Measurements from ENCODE around the gene PPP2CA.
"Not testable (repeated sequence)": the region's sequence is repeated elsewhere in the genome, so short reads cannot be mapped to it uniquely, and the experiment has no call there.

The PPP2CA gene

DNA sequence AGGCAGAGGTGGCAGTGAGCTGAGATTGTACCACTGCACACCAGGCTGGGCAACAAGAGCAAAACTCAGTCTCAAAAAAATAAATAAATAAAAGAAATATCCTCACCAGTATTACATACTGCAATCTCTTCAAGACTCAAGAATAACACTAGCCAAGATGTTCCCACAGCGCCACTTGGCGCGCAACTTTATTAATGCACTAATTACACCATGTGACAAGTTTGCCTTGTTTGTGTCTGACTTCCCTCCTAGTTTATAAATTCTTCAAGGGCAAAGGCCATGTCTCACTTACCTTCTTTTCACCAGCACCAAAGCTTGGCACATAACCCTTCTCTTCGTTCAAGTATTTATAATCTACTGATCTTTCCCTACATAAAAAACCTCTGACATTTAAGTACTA, 53.9 kb downstream of the PPP2CA start:
- no peak overlapping the region for H3K4me3 ChIP-seq (ENCODE audit: low read depth, low read length)
- peaks cover 9% of the 10 kb centered on the region; the same call in 1 of the 2 replicates for H3K4me1 ChIP-seq (ENCODE audit: control insufficient read depth, insufficient read depth, low read length)
- no peak overlapping the region for H3K27ac ChIP-seq (ENCODE audit: low read depth, low read length)
- no peaks in the 10 kb centered on the region for H3K9me3 ChIP-seq (ENCODE audit: control insufficient read depth, insufficient read depth, low read length)
- H3K36me3 ChIP-seq (ENCODE audit: control insufficient read depth, insufficient read depth, low read length), result peaks cover 60% of the 10 kb centered on the region
- H3K27me3 ChIP-seq (ENCODE audit: control insufficient read depth, insufficient read depth, low read length), result no peaks in the 10 kb centered on the region
- no peak overlapping the region for H3K9ac ChIP-seq (ENCODE audit: low read depth, low read length)

DNA sequence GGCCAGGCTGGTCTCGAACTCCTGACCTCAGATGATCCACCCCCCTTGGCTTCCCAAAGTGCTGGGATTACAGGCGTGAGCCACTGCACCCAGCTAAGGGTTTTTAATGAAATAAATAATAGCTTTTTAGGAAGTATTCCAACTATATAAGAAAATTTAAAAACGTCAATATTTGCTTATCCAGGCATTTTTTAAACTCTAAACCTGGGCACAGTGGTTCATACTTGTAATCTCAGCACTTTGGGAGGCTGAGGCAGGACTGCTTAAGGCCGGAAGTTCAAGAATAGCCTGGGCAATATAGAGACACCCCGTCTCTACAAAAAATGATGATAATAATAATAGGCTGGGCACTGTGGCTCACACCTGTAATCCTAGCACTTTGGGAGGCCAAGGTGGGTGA, 63.3 kb downstream of the PPP2CA start:
- Histone ChIP-seq H3K9me3 (ENCODE audit: control insufficient read depth, insufficient read depth, low read length) (no peaks in the 10 kb centered on the region), H3K9ac (ENCODE audit: low read depth, low read length) (no peak overlapping the region), H3K4me3 (ENCODE audit: low read depth, low read length) (no peak overlapping the region), H3K27ac (ENCODE audit: low read depth, low read length) (no peak overlapping the region), H3K27me3 (ENCODE audit: control insufficient read depth, insufficient read depth, low read length) (no peaks in the 10 kb centered on the region), H3K4me1 (ENCODE audit: control insufficient read depth, insufficient read depth, low read length) (no peaks in the 10 kb centered on the region), H3K36me3 (ENCODE audit: control insufficient read depth, insufficient read depth, low read length) (peaks cover 91% of the 10 kb centered on the region)

DNA sequence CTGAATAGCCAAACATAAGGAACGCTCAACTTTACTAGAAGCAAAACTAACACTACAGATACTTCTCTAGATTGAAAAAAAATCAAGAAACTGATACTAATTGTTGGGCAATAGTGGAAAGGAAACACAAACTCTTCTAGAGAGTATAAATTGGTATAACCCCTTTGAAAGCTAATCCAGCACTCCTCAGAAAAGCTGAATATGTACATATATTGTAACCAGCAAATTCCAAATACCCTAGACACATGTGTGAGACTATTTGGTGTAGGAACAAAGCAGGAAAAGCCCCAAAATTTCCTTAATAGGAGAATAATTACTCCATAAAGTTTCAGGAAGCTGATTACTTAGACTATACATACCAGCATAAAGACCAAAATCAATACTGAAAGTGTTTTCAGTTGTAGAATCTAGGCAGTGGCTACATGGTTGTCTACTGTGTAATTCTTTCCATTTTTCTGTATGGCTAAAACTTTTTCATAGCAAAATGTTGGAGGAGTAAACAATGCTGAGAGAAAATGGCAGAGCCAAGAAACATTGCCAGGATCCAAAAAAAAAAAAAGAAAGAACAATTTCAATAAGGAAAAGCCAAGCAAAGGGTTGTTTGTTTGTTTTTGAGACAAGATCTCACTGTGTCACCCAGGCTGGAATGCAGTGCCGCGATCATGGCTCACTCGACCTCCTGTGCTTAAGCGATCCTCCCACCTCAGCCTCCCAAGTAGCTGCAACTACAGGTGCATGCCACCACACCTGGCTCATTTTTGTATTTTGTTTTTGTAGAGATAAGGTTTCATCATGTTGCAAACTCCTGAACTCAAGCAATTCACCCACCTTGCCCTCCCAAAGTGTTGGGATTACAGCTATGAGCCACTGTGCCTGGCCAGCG, 64.1 kb downstream of the PPP2CA start:
- Histone ChIP-seq H3K4me3 (ENCODE audit: low read depth, low read length) (no peak overlapping the region), H3K27ac (ENCODE audit: low read depth, low read length) (no peak overlapping the region), H3K36me3 (ENCODE audit: control insufficient read depth, insufficient read depth, low read length) (peaks cover 92% of the 10 kb centered on the region), H3K9ac (ENCODE audit: low read depth, low read length) (no peak overlapping the region), H3K4me1 (ENCODE audit: control insufficient read depth, insufficient read depth, low read length) (no peaks in the 10 kb centered on the region), H3K9me3 (ENCODE audit: control insufficient read depth, insufficient read depth, low read length) (no peaks in the 10 kb centered on the region), H3K27me3 (ENCODE audit: control insufficient read depth, insufficient read depth, low read length) (no peaks in the 10 kb centered on the region)

- H3K27ac ChIP-seq (ENCODE audit: low read depth, low read length), result no peak overlapping the region
- no peaks in the 10 kb centered on the region for H3K9me3 ChIP-seq (ENCODE audit: control insufficient read depth, insufficient read depth, low read length)
- no peak overlapping the region for H3K9ac ChIP-seq (ENCODE audit: low read depth, low read length)
- H3K36me3 ChIP-seq (ENCODE audit: control insufficient read depth, insufficient read depth, low read length), result peaks cover 94% of the 10 kb centered on the region
- H3K4me3 ChIP-seq (ENCODE audit: low read depth, low read length), result no peak overlapping the region
- no peaks in the 10 kb centered on the region for H3K27me3 ChIP-seq (ENCODE audit: control insufficient read depth, insufficient read depth, low read length)
- H3K4me1 ChIP-seq (ENCODE audit: control insufficient read depth, insufficient read depth, low read length), result no peaks in the 10 kb centered on the region
Observed at GRCh38 chr5:134153657-134154056, 72.2 kb downstream of the PPP2CA start.

GRCh38 chr5:134153241-134153640, 72.6 kb downstream of the PPP2CA start:
- no peaks in the 10 kb centered on the region for H3K27me3 ChIP-seq (ENCODE audit: control insufficient read depth, insufficient read depth, low read length)
- H3K9ac ChIP-seq (ENCODE audit: low read depth, low read length), result no peak overlapping the region
- peaks cover 92% of the 10 kb centered on the region for H3K36me3 ChIP-seq (ENCODE audit: control insufficient read depth, insufficient read depth, low read length)
- H3K27ac ChIP-seq (ENCODE audit: low read depth, low read length), result no peak overlapping the region
- H3K4me1 ChIP-seq (ENCODE audit: control insufficient read depth, insufficient read depth, low read length), result no peaks in the 10 kb centered on the region
- H3K9me3 ChIP-seq (ENCODE audit: control insufficient read depth, insufficient read depth, low read length), result no peaks in the 10 kb centered on the region
- no peak overlapping the region for H3K4me3 ChIP-seq (ENCODE audit: low read depth, low read length)

DNA sequence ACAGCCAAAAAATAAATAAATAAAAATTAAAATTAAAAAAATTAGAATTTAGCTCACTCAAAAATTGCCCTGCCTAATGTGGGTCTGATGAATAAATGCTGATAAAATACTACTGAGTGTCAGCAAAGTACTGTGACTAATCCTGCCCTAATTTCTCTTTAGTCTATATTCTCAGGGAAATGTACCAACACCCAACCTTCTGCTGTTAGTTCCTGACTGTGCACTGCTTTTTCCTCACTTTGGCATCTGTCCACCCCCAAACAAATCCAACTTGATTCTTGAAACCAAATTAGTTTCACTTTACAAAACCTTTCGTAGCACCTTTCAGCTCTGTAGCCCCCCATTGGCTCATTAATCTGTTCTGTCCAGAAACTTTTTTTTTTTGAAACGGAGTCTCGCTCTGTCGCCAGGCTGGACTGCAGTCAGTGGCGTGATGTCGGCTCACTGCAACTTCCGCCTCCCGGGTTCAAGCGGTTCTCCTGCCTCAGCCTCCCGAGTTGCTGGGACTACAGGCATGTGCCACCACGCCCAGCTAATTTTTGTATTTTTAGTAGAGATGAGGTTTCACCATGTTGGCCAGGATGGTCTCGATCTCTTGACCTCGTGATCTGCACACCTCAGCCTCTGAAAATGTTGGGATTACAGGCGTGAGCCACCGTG, 73.6 kb downstream of the PPP2CA start:
- H3K27me3 ChIP-seq (ENCODE audit: control insufficient read depth, insufficient read depth, low read length); H3K9ac ChIP-seq (ENCODE audit: low read depth, low read length); H3K9me3 ChIP-seq (ENCODE audit: control insufficient read depth, insufficient read depth, low read length); H3K27ac ChIP-seq (ENCODE audit: low read depth, low read length); H3K4me3 ChIP-seq (ENCODE audit: low read depth, low read length); H3K4me1 ChIP-seq (ENCODE audit: control insufficient read depth, insufficient read depth, low read length): not testable (repeated sequence)
- H3K36me3 ChIP-seq (ENCODE audit: control insufficient read depth, insufficient read depth, low read length), result peaks cover 87% of the 10 kb centered on the region

DNA sequence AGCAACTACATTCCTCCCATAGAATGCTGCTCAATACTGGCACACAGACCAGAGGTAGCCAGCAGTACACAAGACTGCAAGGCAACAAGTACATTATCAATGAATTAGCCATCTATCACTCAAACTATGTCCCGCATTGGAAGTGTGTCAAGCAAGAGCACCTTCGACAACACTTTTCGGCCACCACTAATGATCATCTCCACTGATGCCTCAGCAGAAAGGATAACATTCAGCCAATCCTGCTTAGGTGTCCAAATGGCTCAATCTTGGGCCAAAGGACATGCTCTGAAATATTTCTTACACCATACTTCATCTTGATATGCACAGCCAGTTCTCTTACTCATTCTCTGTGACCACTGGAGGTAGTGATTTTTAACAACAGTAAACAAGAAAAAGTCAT, 74.2 kb downstream of the PPP2CA start:
- Histone ChIP-seq H3K9me3 (ENCODE audit: control insufficient read depth, insufficient read depth, low read length) (no peaks in the 10 kb centered on the region), H3K9ac (ENCODE audit: low read depth, low read length) (no peak overlapping the region), H3K4me1 (ENCODE audit: control insufficient read depth, insufficient read depth, low read length) (no peaks in the 10 kb centered on the region), H3K36me3 (ENCODE audit: control insufficient read depth, insufficient read depth, low read length) (peaks cover 88% of the 10 kb centered on the region), H3K27ac (ENCODE audit: low read depth, low read length) (no peak overlapping the region), H3K27me3 (ENCODE audit: control insufficient read depth, insufficient read depth, low read length) (no peaks in the 10 kb centered on the region), H3K4me3 (ENCODE audit: low read depth, low read length) (no peak overlapping the region)

DNA sequence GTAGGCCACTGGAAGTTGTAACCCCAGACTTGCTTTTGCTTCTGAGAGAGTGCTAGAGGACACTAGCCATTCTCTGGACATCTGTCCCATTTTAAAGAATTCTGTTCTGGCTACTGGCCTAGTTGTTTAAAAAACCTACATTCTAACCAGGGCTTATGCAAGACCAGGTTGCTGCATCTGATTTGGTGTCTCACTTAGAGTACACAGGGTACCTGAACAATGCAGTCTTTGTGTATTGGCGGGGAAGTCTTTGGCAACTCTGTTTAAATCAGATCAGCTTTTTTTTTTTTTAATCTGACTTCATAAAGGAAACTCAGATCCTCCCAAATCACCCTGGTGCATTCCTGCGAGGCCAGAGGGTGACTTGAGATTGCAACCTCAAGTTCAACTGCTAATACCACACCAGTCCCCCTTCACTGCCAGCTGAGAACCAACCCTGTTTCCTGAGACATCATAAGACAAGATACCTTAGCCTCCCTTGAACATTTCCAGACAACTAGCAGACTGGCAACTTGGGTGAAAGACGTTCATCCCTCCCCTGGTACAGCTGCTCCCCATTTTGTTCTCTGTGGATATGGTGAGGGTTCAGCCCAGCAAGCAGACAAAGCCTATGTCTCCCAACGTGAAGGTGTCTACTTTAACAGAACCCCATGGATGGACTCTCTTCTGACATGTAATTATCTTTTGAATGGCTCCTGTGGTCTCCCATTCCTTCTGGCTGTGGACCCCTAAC, 76.1 kb downstream of the PPP2CA start:
- Histone ChIP-seq H3K9me3 (ENCODE audit: control insufficient read depth, insufficient read depth, low read length) (no peaks in the 10 kb centered on the region), H3K4me1 (ENCODE audit: control insufficient read depth, insufficient read depth, low read length) (no peaks in the 10 kb centered on the region), H3K4me3 (ENCODE audit: low read depth, low read length) (no peak overlapping the region), H3K9ac (ENCODE audit: low read depth, low read length) (no peak overlapping the region), H3K27me3 (ENCODE audit: control insufficient read depth, insufficient read depth, low read length) (no peaks in the 10 kb centered on the region), H3K36me3 (ENCODE audit: control insufficient read depth, insufficient read depth, low read length) (peaks cover 85% of the 10 kb centered on the region), H3K27ac (ENCODE audit: low read depth, low read length) (peak overlapping the region; percentile 15)

- Histone ChIP-seq H3K9me3 (ENCODE audit: control insufficient read depth, insufficient read depth, low read length) (no peaks in the 10 kb centered on the region), H3K9ac (ENCODE audit: low read depth, low read length) (no peak overlapping the region), H3K4me1 (ENCODE audit: control insufficient read depth, insufficient read depth, low read length) (no peaks in the 10 kb centered on the region), H3K27ac (ENCODE audit: low read depth, low read length) (no peak overlapping the region), H3K4me3 (ENCODE audit: low read depth, low read length) (no peak overlapping the region), H3K36me3 (ENCODE audit: control insufficient read depth, insufficient read depth, low read length) (peaks cover 87% of the 10 kb centered on the region), H3K27me3 (ENCODE audit: control insufficient read depth, insufficient read depth, low read length) (no peaks in the 10 kb centered on the region)
Observed at GRCh38 chr5:134148986-134149539, 76.8 kb downstream of the PPP2CA start.

- Histone ChIP-seq H3K9ac (ENCODE audit: low read depth, low read length) (no peak overlapping the region), H3K36me3 (ENCODE audit: control insufficient read depth, insufficient read depth, low read length) (peaks cover 87% of the 10 kb centered on the region), H3K4me1 (ENCODE audit: control insufficient read depth, insufficient read depth, low read length) (no peaks in the 10 kb centered on the region), H3K4me3 (ENCODE audit: low read depth, low read length) (no peak overlapping the region), H3K27ac (ENCODE audit: low read depth, low read length) (no peak overlapping the region), H3K9me3 (ENCODE audit: control insufficient read depth, insufficient read depth, low read length) (no peaks in the 10 kb centered on the region), H3K27me3 (ENCODE audit: control insufficient read depth, insufficient read depth, low read length) (no peaks in the 10 kb centered on the region)
Observed at GRCh38 chr5:134148316-134148715, 77.6 kb downstream of the PPP2CA start.

Data from HUES48 (cell line).